K562 (cell line): ENCODE data around the gene TMED7. TPM values are rescaled to one million over a fixed set of nuclear protein-coding genes. Genes with fewer than 3 reads are reported as not detected.

Experiments used
- BRF2 ChIP-seq: IDR thresholded peaks from 3 replicates; pipeline ENCODE4 v1.6.1; 2011; ENCODE audit warnings: borderline replicate concordance, mild to moderate bottlenecking; ENCODE audit not compliant: insufficient read length, insufficient read depth
- CHCHD3 ChIP-seq: fragments of 250-450 bp; sonication (Bioruptor Pico); IDR thresholded peaks from 2 replicates; pipeline ENCODE4 v2.1.2; 2022; ENCODE audit warnings: mild to moderate bottlenecking
- GTF2E2 ChIP-seq: fragments of 200-800 bp; sonication (Bioruptor generic); IDR thresholded peaks from 2 replicates; pipeline ENCODE4 v1.6.1; 2016; ENCODE audit warnings: missing genetic modification characterization, missing compliant biosample characterization
- HDAC1 ChIP-seq, 2 experiments: fragments of 450-650 bp; IDR thresholded peaks; 2 replicates each; pipeline ENCODE4 v1.6.1; 2016 to 2017; ENCODE audit warnings: inconsistent platforms in 1 of 2, mild to moderate bottlenecking in 1 of 2, moderate library complexity in 1 of 2
- JUN ChIP-seq, 2 experiments: sonication (generic) in 1 of 2; formaldehyde crosslinking in 1 of 2; IDR thresholded peaks; 2 replicates each; pipeline versions ENCODE4 v1.6.1 to v1.8.0; 2012 to 2022; ENCODE audit warnings: borderline replicate concordance in 2 of 2, mild to moderate bottlenecking in 2 of 2, improper control_type of control experiment in 1 of 2, low read depth in 1 of 2, low read length in 1 of 2, missing genetic modification reagents in 1 of 2
- MAX ChIP-seq: sonication (generic); formaldehyde crosslinking; IDR thresholded peaks from 2 replicates; pipeline ENCODE4 v1.9.0; 2022; ENCODE audit warnings: mild to moderate bottlenecking, missing genetic modification reagents
- NRF1 ChIP-seq, 2 experiments: fragments of 450-650 bp; IDR thresholded peaks in 1 of 2; conservative IDR thresholded peaks in 1 of 2; 2 replicates each; pipeline ENCODE4 v1.6.1; 2014; ENCODE audit warnings: mild to moderate bottlenecking in 2 of 2
- OTX1 ChIP-seq: fragments of 450-650 bp; formaldehyde crosslinking; IDR thresholded peaks from 2 replicates; pipeline ENCODE4 v1.4.0; 2022; ENCODE audit warnings: mild to moderate bottlenecking
- PHF8 ChIP-seq: fragments of 200-600 bp; sonication (generic); IDR thresholded peaks from 2 replicates; pipeline ENCODE4 v1.6.1; 2012; ENCODE audit warnings: mixed run types, mild to moderate bottlenecking, inconsistent platforms, low read length, moderate library complexity, borderline replicate concordance
- RCOR1 ChIP-seq, 2 experiments: IDR thresholded peaks; 2 replicates each; pipeline ENCODE4 v1.6.1; 2012; ENCODE audit warnings: low read depth in 2 of 2, low read length in 2 of 2, borderline replicate concordance in 1 of 2, improper control_type of control experiment in 1 of 2
- U2AF1 ChIP-seq: fragments of 200-400 bp; formaldehyde crosslinking; optimal IDR thresholded peaks from 2 replicates; pipeline ENCODE3; 2017; ENCODE audit warnings: mild to moderate bottlenecking, low read depth, low read length, moderate library complexity
- ZBTB33 ChIP-seq: sonication (generic); formaldehyde crosslinking; IDR thresholded peaks from 2 replicates; pipeline ENCODE4 v1.8.1; 2023; ENCODE audit warnings: mild to moderate bottlenecking, missing genetic modification reagents
- ZBTB7A ChIP-seq: IDR thresholded peaks from 2 replicates; pipeline ENCODE4 v1.6.1; 2011; ENCODE audit warnings: low read depth, mild to moderate bottlenecking, low read length, moderate library complexity, borderline replicate concordance; ENCODE audit not compliant: control insufficient read depth
- ZFX ChIP-seq: sonication (generic); formaldehyde crosslinking; IDR thresholded peaks from 2 replicates; pipeline ENCODE4 v1.8.0; 2022; ENCODE audit warnings: mild to moderate bottlenecking, missing genetic modification reagents, moderate library complexity
- ZNF384 ChIP-seq: IDR thresholded peaks from 2 replicates; pipeline ENCODE4 v1.6.1; 2012; ENCODE audit warnings: low read depth, low read length, improper control_type of control experiment
- ZNF655 ChIP-seq: fragments of 250-450 bp; sonication (Bioruptor Pico); IDR thresholded peaks from 2 replicates; pipeline ENCODE4 v1.5.0; 2021
- ZNF717 ChIP-seq: fragments of 250-450 bp; sonication (Bioruptor Pico); IDR thresholded peaks from 2 replicates; pipeline ENCODE4 v1.5.0; 2021
- ZNF77 ChIP-seq: fragments of 250-450 bp; sonication (Bioruptor Pico); IDR thresholded peaks from 2 replicates; pipeline ENCODE4 v1.5.0; 2020
- polyA plus RNA-seq, 8 experiments: library from polyadenylated mRNA; depleted of rRNA in 4 of 8; stranded (reverse) in 5 of 8; unstranded in 3 of 8; fragments of >200 nt; fragmentation: Nextera tagmentation in 2 of 8; fragmentation: Illumina TruSeq in 1 of 8; extraction: Ambion mirVana in 2 of 8; extraction: Trizol in 1 of 8; gene quantifications; 2 replicates each; pipeline versions ENCODE4 v1.2.1 to v1.2.3, GENCODE V29; 2011 to 2014; ENCODE audit warnings: inconsistent platforms in 1 of 8, missing spikeins in 1 of 8
- total RNA-seq, 7 experiments: library from RNA; depleted of rRNA in 6 of 7; stranded (reverse); fragments of >200 nt in 6 of 7; fragmentation: Illumina TruSeq in 2 of 7; extraction: Trizol in 2 of 7; gene quantifications; 2 replicates each; pipeline versions ENCODE4 v1.2.1 to v1.2.3, GENCODE V29; 2011 to 2021; ENCODE audit warnings: low replicate concordance in 1 of 7
- TF ChIP-seq, protein P1 (sequence below): sonication (generic); formaldehyde crosslinking; IDR thresholded peaks from 2 replicates; pipeline ENCODE4 v1.8.0; 2022; ENCODE audit warnings: mild to moderate bottlenecking, missing genetic modification reagents

Gene TMED7
- total and polyA plus RNA-seq, 9 of the 15 experiments (the other 6 are each of a cell fraction or from before 2014, with no cell fraction given): 15.9 to 93.4 (median 41.7) TPM

DNA sequence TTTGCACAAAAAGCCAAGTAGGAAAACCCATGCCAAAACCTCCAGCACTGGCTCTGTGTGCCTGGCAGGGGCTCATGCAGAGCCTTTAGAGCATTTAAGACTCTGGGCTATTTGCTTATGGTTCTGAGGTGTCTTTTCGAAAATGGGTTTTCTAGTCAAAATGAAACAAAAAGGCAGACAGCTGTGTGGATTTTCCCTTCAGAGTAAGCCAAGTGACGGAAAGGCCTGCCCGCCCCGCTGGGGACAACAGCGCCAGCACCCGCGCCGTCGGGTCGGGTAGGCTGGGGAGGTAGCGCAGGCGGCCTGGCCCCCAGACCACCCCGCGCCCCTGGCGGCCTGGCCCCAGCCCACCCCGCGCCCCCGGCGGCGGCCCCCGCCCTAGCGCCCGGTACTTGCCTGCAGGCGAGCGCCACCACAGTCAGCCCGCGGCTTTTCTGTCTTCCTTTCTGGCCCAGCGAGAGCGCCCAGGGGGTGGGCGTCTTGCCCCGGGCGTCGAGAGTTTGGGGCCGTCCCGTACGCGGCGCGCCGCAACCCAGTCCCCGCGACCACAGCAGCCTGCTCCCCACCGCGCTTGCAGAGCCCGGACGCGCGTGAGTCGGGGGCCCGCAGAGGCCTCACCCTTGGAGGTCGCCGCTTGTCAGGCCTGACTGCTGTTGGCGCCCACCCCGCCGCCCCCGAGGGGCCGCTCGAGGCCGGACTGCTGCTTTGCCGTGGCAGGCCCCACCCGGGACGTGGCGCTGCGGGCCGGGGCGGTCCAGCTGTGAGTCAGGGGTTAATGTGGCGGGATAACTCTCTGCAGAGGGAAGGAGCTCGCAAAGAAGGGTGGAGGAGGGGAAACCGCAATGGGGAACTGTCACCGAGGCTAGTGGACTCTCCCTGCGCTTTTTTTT lies 23.9 kb downstream of the TMED7 start, which contains the start of gene TICAM2 (continued):
- TF ChIP-seq U2AF1 (peak; percentile 33), ZFX (peak; percentile 90), CHCHD3 (CRISPR knock-in tag) (no peak), MAX (CRISPR knock-in tag) (peak; percentile 46; the same call in 1 of the 2 replicates), ZNF384 (peak; percentile 91), ZNF77 (CRISPR knock-in tag) (no peak), ZNF717 (CRISPR knock-in tag) (no peak), ZBTB7A (peak; percentile 80; the same call in 1 of the 2 replicates), HDAC1 (IDR thresholded peaks at IDR 0.05) (peak in 1 of 2 experiments; percentile 62; a peak in 2 of 4 replicates), NRF1 (conservative IDR thresholded peaks at IDR 0.05 in 1 of 2, IDR thresholded peaks at IDR 0.05 in 1 of 2) (no peak), RCOR1 (IDR thresholded peaks at IDR 0.05; ENCODE audit: borderline replicate concordance in 1 of 2, low read depth in 2 of 2, low read length in 2 of 2) (0 out of 4 replicates have a peak, but pooled peaks of 1 of the 2 experiments have one; percentile 15), GTF2E2 (0 out of 2 replicates have a peak, but pooled peaks have one; percentile 29), OTX1 (CRISPR knock-in tag) (no peak), PHF8 (peak; percentile 57; the same call in 1 of the 2 replicates), ZNF655 (no peak), JUN (IDR thresholded peaks at IDR 0.05; ENCODE audit: borderline replicate concordance, low read depth, low read length) (no peak), JUN (CRISPR knock-in tag; IDR thresholded peaks at IDR 0.05; ENCODE audit: borderline replicate concordance) (0 out of 2 replicates have a peak, but pooled peaks have one; percentile 53), ZBTB33 (CRISPR knock-in tag) (peak; percentile 55; the same call in 1 of the 2 replicates), BRF2 (no peak)
- TF ChIP-seq, protein P1, sequence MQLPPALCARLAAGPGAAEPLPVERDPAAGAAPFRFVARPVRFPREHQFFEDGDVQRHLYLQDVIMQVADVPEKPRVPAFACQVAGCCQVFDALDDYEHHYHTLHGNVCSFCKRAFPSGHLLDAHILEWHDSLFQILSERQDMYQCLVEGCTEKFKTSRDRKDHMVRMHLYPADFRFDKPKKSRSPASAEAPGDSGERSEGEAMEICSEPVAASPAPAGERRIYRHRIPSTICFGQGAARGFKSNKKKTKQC: no peak
